ENCODE results near the gene TENM4.

DNA sequence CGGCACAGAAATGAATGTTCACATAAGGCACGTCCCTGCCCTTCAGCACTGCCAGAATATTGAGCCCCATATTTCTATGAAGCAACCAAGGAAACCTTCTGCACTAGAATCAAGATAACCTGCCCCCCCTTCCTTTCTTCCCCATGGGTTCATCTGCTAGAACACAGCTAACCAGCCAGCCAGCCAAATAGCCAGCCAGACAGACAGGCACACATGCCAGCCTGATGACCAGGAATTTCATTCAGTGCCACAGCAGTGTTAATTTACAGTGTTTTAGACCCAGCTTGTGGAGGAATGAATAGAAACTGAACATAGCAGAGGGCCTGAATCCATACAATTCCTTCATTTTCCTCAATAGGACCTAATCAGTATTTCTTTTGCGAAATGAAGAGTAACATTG, 57.0 kb downstream of the TENM4 start:
- no peak for TF ChIP-seq ZNF24 (tag by site-specific recombination; IDR thresholded peaks at IDR 0.05)
- no peak for TF ChIP-seq ZNF473 (tag by site-specific recombination; IDR thresholded peaks at IDR 0.05)
- TF ChIP-seq ZNF311 (tag by site-specific recombination; IDR thresholded peaks at IDR 0.05; ENCODE audit: borderline replicate concordance), result no peak
- TF ChIP-seq CTCF (tag by site-specific recombination; IDR thresholded peaks at IDR 0.05), result no peak
- TF ChIP-seq, protein P1, sequence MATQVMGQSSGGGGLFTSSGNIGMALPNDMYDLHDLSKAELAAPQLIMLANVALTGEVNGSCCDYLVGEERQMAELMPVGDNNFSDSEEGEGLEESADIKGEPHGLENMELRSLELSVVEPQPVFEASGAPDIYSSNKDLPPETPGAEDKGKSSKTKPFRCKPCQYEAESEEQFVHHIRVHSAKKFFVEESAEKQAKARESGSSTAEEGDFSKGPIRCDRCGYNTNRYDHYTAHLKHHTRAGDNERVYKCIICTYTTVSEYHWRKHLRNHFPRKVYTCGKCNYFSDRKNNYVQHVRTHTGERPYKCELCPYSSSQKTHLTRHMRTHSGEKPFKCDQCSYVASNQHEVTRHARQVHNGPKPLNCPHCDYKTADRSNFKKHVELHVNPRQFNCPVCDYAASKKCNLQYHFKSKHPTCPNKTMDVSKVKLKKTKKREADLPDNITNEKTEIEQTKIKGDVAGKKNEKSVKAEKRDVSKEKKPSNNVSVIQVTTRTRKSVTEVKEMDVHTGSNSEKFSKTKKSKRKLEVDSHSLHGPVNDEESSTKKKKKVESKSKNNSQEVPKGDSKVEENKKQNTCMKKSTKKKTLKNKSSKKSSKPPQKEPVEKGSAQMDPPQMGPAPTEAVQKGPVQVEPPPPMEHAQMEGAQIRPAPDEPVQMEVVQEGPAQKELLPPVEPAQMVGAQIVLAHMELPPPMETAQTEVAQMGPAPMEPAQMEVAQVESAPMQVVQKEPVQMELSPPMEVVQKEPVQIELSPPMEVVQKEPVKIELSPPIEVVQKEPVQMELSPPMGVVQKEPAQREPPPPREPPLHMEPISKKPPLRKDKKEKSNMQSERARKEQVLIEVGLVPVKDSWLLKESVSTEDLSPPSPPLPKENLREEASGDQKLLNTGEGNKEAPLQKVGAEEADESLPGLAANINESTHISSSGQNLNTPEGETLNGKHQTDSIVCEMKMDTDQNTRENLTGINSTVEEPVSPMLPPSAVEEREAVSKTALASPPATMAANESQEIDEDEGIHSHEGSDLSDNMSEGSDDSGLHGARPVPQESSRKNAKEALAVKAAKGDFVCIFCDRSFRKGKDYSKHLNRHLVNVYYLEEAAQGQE (tag by site-specific recombination; IDR thresholded peaks at IDR 0.05), result no peak
- TF ChIP-seq SP2 (tag by site-specific recombination; IDR thresholded peaks at IDR 0.05), result no peak
- no peak for TF ChIP-seq KLF9 (tag by site-specific recombination; IDR thresholded peaks at IDR 0.05; ENCODE audit: low read depth)
- TF ChIP-seq ZNF830 (tag by site-specific recombination; IDR thresholded peaks at IDR 0.05; ENCODE audit: low read depth), result no peak
- TF ChIP-seq ZNF266 (tag by site-specific recombination; IDR thresholded peaks at IDR 0.05; ENCODE audit: low read depth), result no peak
- no peak for TF ChIP-seq ZNF555 (tag by site-specific recombination; conservative IDR thresholded peaks at IDR 0.05)
- TF ChIP-seq, protein P2, sequence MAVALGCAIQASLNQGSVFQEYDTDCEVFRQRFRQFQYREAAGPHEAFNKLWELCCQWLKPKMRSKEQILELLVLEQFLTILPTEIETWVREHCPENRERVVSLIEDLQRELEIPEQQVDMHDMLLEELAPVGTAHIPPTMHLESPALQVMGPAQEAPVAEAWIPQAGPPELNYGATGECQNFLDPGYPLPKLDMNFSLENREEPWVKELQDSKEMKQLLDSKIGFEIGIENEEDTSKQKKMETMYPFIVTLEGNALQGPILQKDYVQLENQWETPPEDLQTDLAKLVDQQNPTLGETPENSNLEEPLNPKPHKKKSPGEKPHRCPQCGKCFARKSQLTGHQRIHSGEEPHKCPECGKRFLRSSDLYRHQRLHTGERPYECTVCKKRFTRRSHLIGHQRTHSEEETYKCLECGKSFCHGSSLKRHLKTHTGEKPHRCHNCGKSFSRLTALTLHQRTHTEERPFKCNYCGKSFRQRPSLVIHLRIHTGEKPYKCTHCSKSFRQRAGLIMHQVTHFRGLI (tag by site-specific recombination; IDR thresholded peaks at IDR 0.05), result no peak
- TF ChIP-seq, protein P3, sequence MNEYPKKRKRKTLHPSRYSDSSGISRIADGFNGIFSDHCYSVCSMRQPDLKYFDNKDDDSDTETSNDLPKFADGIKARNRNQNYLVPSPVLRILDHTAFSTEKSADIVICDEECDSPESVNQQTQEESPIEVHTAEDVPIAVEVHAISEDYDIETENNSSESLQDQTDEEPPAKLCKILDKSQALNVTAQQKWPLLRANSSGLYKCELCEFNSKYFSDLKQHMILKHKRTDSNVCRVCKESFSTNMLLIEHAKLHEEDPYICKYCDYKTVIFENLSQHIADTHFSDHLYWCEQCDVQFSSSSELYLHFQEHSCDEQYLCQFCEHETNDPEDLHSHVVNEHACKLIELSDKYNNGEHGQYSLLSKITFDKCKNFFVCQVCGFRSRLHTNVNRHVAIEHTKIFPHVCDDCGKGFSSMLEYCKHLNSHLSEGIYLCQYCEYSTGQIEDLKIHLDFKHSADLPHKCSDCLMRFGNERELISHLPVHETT (tag by site-specific recombination; IDR thresholded peaks at IDR 0.05), result no peak
